NCI-H1694 (cell line): ENCODE data around the gene EIF2A.
A peak's percentile ranks its signal among the peaks of the same experiment; 100 is the strongest.
"Not testable (repeated sequence)": the region's sequence is repeated elsewhere in the genome, so short reads cannot be mapped to it uniquely, and the experiment has no call there.

Source experiments
- DNase-seq: peaks from one replicate; lab custom pipeline; 2025; lab: John Stamatoyannopoulos, UW

Gene EIF2A

DNA sequence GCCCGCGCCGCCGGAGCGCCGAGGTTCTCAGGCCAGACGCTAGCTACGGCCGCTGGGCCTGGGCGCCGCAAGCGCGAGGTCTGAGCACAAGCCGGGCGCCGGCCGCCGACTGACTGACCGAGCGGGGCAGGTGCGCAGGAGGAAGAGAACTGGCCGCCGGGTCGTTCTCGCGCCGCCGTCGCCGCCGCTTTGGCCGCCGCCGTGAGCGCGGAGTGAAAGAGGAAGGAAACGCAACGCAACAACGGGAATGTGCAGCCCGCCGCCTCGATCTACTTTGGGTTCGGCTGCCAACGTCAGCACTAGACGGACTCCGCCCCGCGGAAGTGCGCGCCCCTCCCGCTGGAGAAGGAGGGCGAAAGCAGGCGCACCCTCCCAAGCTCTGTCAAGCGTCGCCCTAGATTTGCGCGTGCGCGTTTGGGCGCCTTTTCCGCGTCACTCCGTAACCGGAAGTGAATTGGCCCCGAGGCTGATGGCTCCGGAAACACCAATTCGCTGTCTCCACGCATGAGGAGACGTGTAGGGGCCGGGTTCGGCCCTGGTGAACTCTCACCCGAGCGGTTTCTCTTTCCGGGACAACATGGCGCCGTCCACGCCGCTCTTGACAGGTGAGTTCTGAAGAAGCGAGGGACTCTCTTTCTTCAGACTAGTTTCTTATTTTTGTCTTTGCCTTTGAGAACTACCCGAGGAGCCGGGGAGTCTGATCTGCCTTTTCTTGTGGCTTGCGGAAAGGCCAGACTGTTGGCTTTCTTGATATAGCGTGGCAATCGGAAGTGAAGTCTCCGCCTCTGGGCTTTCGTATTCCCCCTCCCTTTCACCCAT, at the start of gene EIF2A, which contains the start of gene SERP1:
EIF2A (plus strand) TSS at position 562 of the 819 bp plus-strand sequence; CDS start at position 578, 16 bp downstream.
SERP1 (minus strand) TSS at position 271 of the 819 bp plus-strand sequence. CDS start 361 bp downstream, outside the sequence.
- peak; percentile 97 for DNase-seq

DNA sequence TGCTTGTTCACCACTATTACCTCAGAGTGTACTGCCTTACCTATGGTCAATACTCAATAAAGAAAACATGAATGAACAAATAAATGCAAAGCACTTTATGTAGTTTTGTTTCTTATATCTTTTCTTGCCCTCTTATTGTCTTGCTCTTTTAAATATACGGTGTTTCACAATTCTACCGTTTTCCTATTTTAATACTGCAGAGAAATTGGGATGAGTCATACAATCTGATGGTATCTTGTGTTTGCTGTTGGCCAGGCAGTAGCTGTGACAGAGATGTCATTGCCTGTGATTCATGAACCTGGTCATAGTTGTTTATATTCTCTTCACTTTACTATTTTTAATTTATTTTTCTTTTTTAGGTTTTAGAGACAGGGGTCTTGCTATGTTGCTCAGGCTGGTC, 48.6 kb upstream of the EIF2A start:
- no peak for DNase-seq

DNA sequence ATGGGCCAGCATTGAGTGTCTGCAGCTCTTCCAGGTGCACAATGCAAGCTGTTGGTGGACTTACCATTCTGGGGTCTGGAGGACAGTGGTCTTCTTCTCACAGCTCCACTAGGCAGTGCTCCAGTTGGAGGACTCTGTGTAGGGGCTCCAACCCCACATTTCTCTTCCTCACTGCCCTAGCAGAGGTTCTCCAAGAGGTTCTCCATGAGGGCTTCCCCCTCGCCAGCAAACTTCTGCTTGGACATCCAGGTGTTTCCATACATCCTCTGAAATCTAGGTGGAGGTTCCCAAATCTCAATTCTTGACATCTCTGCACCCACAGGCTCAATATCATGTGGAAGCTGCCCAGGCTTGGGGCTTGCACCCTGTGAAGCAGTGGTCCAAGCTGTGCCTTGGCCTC, 45.6 kb upstream of the EIF2A start:
- DNase-seq, result not testable (repeated sequence)

- DNase-seq, result no peak
Measured at GRCh38 chr3:150503402-150504099, 43.0 kb upstream of the EIF2A start.

DNA sequence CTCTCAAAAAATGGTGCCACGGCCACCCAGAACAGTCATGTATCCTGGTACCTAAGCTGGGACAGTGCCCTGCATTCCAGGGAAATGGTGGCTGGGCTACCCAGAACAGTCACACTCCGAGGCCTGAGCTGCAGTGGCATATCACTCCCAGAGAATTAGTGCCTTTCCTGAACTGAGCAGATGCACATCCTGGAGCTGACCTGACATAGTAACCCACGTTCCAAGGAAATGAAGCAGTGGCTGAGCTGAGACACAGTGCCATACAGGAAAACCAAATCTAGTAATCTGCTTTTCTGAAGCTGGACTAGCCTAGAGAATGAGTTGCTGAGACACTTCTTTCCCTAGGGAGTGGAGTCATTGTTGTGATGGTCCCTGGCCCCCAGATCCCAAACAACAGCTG, 42.1 kb upstream of the EIF2A start:
- DNase-seq, result no peak

DNA sequence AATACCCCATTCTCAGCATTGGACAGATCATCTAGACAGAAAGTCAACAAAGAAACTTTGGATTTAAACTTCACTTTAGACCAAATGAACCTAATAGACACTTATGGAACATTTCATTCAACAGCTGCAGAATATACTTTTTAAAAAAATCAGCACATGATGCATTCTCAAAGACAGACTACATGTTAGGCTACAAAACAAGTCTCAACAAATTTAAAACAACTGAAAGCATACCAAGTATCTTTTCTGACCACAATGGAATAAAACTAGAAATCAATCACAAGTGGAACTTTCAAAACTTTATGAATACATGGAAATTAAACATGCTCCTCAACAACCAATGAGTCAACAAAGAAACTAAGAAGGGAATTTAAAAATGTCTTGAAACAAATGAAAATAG, 38.2 kb upstream of the EIF2A start:
- DNase-seq, result no peak

GRCh38 chr3:150509780-150510179, 36.8 kb upstream of the EIF2A start:
- DNase-seq, result no peak

- no peak for DNase-seq
Measured at GRCh38 chr3:150511122-150511821, 35.3 kb upstream of the EIF2A start.

- no peak for DNase-seq
Measured at GRCh38 chr3:150515210-150515609, 31.4 kb upstream of the EIF2A start.

DNA sequence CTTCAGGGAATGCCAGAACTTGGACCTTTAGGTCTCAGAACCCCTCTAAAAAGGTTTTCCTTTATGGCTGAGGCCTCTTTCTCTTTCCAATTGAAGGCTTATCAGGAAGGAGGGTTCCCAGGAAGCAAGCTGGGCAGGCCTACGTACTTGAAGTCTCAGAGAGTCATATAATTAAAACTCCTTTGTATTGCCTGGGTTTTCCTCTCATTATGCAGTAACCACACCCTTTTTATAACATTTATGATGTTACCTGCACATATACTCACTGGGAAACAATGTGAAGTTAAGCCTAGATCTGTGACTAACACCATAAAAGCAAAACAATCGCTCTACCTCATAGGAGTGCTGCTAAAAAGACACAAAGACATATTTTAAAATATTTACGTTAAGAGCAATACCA, 27.6 kb upstream of the EIF2A start:
- DNase-seq, result no peak

DNA sequence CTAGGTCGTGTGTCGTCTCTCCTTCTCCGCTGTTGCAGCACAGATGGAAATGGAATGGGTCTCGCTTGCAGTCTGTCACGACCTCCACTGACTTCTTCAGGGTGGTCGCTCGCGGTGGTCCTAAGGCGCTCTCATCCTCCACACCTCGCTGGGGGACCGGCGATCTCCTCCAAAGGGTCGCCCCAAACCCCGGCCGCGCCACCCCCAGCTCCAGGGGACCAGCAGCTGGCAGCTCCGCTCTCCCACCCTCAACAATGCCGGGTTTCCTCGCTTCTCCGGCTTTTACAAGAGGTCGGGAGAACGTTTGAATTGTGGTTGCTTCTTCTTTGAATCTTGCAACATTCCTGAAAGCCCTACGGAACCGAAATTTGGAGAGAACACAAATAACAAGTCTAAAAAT, 26.2 kb upstream of the EIF2A start:
- DNase-seq, result no peak

DNA sequence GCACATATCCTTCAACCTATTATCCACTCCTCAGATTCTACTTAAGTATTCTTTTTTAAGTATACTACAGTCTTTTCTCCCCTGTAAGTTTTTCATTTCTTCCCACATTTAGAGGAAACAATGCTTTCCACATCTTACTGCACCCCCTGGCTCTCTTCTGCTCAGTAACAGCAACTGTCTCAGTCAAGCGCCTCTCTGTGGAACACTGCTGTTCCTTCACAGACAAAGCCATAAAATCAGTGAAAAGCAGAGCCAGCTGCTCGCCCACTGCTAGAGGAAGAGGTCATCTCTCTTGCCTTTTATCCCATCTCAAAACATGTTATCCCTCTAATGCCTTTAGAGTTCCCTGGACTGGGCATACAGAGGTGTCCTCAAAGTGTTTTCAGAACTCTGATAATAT, 25.1 kb upstream of the EIF2A start:
- DNase-seq, result no peak

GRCh38 chr3:150523538-150523937, 23.0 kb upstream of the EIF2A start:
- no peak for DNase-seq

DNA sequence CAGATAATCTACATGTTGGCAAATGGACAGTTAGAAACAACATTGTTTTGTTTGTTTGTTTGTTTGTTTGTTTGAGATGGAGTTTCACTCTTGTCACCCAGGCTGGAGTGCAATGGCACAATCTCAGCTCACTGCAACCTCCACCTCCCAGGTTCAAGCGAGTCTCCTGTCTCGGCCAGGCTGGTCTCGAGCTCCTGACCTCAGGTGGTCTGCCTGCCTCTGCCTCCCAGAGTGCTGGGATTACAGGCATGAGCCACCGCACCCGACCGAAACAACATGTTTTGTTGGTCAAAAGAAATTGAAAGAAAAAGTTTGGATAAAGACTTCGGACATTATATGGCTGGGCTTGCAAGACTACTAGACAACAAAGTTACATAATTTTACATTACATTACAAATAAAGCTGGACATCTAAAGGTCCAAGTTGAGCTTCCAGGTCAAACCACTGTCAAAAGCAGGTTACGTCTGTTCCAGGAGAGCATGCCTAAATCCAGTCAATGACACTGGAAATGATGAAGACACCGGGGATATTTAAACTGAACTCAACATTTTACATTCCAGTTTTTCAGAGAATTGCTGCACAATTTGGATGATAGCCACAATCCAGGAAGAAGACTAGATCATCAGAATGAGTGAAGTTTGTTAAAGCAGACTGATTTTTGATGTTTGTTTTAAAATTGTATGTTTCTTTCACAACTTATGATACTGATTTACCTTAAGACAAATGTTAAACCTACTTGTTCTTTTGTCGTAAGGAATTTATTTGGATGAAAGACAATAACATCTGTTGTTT, 18.9 kb upstream of the EIF2A start:
- DNase-seq, result no peak

- DNase-seq, result peak; percentile 5
Measured at GRCh38 chr3:150528354-150528797, 18.2 kb upstream of the EIF2A start.

- DNase-seq, result no peak
Measured at GRCh38 chr3:150531775-150532174, 14.8 kb upstream of the EIF2A start.

- no peak for DNase-seq
Measured at GRCh38 chr3:150535204-150535603, 11.4 kb upstream of the EIF2A start.

DNA sequence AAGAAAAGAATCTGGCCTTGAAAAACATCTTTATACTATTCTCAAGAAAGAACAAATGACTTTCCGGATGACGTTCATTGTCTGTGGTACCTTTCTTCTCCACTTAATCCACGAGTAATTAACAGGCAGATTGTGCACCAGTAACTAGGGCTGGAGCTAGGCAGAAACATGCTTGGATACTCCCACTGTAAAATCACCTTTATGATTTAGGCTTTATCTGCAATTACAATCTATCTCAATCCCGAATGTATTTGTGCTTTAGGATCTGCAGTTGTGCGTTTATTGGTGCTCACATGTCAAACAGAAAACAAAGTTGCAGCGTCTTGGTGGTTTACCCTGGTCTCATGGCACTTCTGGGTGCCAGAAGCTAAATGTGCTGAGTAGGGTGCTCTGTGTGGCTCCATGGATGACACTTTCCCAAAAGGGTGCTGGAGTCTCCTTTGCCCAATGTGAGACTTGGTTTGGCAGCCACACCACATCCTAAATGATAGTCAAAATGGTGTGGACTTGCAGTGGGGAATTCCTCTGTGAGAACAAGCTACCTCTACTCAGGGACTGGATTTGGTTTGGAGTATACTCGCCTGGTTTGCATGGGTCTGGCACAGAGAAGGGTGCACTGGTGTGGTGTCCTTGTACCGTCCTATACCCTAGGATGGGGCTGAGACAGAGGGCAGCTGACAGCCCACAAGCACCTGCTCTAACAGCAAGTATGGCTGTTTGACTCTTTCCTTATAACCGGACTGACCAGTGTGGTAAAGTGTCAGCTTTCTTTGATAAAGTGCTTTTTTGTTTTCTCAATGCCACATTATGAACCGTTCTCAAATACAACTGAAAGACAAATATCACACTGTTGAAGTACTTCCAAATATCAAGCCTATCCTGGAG, 8.0 kb upstream of the EIF2A start:
- no peak for DNase-seq

DNA sequence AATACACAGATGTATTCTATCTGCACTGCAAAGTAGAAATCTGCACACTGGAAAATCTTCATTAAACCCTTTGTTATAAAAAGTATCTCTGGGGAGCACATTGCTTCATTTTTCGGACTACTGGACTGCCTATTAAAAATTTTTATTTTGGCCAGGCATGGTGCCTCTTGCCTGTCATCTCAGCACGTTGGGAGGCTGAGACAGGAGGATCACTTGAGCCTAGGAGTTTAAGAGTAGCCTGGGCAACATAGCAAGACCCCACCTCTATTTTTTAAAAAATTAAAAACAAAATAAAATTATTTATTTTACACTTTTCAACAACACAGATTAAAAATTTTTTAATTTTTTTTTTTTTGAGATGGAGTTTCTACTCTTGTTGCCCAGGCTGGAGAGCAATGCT, 6.3 kb upstream of the EIF2A start:
- no peak for DNase-seq

GRCh38 chr3:150540991-150541390, 5.6 kb upstream of the EIF2A start:
- no peak for DNase-seq

GRCh38 chr3:150543128-150543527, 3.5 kb upstream of the EIF2A start:
- no peak for DNase-seq
